Germinal center (tissue), 1 donor: Measurements from ENCODE around the gene CDS1.
"Not testable (repeated sequence)": the region's sequence is repeated elsewhere in the genome, so short reads cannot be mapped to it uniquely, and the experiment has no call there.

Source experiments
- DNase-seq: peaks from one replicate; pipeline ENCODE4 v3.0.0; 2012; ENCODE audit warnings: mixed read lengths, low spot score

The CDS1 gene

GRCh38 chr4:84611531-84611930 is 28.6 kb downstream of the CDS1 start:
- DNase-seq: no peak

GRCh38 chr4:84614891-84615290 is 32.0 kb downstream of the CDS1 start:
- DNase-seq: no peak

GRCh38 chr4:84615355-84615754 is 32.4 kb downstream of the CDS1 start:
- no peak for DNase-seq

DNA sequence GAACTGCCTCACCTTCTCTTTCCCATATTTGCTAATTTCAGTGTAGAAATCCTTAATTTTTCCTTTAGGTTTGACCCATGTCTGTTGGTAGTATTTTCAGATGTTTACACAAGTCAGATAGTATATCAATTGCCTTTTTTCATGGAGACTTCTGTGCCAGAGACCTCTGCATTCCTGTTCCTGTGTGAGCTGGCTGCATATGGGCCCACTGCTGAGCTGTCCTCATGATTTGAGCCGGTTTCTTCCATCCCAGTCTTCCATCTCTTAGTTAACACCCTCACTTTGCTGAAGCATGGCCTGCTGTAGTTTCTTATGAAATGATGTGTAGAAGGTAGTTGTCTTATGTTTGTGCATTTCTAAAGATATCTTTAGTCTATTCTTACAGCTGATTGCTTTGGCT is 40.0 kb downstream of the CDS1 start:
- no peak for DNase-seq

DNA sequence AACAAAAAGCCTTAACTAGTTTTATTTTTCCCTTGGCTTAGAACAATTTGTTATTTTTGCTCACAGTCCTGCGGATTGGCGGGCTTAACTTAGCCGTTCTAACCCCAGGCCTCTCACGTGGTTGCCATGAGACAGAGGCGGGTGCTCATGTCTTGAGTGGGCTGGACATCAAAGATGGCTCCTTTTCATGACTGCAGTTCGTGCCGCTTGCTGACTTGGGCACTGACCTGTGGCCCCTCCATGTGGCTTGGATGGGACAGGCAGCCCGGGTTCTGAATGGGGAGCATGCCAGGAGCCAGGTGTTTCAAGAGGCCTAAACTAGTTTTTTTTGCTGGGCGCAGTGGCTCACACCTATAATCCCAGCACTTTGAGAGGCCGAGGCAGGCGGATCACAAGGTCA is 40.7 kb downstream of the CDS1 start:
- no peak for DNase-seq

DNA sequence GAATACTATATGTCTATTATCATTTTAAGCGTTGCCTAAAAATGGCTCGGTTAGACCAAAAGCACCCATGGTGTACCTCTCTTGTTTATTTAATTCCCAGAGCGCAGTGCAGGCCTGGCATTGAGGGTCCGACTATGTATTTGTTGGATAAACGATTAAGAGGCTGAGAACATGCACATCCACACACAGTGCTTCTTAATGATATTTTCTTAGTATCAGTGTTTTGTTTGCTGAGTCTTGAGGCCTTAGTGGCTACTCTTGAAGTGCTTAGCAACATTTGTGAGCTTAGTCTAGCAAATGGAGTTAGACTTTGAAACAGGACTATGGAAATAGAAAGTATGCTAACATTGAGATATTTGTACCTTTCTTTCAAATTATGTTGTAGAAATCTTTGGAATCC is 43.7 kb downstream of the CDS1 start:
- no peak for DNase-seq

GRCh38 chr4:84631573-84631972 is 48.6 kb downstream of the CDS1 start:
- no peak for DNase-seq

GRCh38 chr4:84632092-84632491 is 49.2 kb downstream of the CDS1 start:
- DNase-seq: no peak

DNA sequence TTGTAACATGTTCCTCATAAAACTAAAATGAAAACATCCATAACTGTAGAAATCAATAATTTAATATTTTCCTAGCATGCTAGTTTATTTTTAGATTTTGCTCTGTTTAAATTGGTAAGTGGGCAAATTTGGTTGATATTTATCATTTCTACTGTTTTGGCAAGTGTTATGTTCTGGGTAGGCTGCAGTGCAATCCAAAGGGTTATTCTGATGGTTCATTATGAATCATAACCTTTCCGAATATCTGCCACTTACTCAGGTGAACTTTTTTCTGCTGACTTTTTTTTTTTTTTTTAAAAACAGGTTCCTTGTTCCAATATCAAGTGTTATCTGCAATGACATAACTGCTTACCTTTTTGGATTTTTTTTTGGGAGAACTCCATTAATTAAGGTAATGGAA is 52.0 kb downstream of the CDS1 start:
- no peak for DNase-seq

GRCh38 chr4:84638092-84638491 is 55.2 kb downstream of the CDS1 start:
- no peak for DNase-seq

- no peak for DNase-seq
These were observed 56.2 kb downstream of the CDS1 start for GRCh38 chr4:84639145-84639544.

DNA sequence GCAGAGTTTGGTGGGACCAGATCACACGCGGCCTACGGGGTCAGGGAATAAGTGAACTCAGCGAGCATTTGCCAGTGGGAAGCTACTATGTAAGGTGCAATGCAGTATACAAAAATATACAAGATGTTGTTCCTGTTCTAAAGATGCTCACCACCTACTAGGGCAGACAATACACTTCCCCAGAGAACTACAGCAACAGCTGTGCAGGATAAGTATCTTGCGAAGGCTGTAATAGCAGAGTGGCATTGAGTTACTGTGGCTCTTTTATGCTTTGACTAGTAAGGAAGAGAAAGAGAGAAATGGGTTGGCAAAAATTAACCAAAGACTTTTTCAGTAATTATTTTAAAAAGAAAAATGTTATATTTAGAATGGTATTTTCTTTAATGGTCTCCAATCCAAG is 61.2 kb downstream of the CDS1 start:
- no peak for DNase-seq

- DNase-seq: no peak
These were observed 64.5 kb downstream of the CDS1 start for GRCh38 chr4:84647312-84647884.

- DNase-seq: no peak
These were observed 65.3 kb downstream of the CDS1 start for GRCh38 chr4:84648178-84648577.

DNA sequence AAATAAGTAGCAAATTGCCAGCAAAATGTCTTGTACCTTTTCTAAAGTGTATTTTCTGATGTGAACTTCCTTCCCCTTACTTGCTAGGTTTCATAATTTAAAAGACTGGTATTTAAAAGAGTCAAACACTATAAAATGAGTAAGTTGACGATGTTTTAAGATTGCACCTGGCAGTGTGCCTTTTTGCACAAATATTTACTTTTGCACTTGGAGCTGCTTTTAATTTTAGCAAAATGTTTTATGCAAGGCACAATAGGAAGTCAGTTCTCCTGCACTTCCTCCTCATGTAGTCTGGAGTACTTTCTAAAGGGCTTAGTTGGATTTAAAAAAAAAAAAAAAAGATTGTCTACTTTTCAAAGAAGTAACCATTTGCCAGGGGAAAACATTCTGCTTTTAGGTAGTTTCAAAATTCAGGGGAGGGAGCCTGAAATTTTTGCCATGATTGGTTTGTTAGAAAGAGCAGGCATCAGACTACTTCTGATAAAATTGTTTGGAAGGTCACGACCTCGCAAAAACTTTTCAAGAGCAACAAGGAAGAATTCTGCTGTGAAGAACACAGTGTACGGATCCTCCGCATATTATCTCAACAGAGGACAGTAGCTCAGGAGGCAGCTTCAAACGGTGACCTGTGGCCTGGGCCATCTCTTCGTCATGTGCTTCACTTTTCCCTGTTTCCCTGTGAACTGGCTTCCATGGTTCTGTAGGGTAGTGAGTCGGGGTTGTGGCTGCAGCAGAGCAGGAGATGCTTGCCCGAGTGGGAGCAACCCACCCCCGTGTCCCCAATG is 66.1 kb downstream of the CDS1 start:
- no peak for DNase-seq

GRCh38 chr4:84651499-84651898 is 68.6 kb downstream of the CDS1 start:
- no peak for DNase-seq

DNA sequence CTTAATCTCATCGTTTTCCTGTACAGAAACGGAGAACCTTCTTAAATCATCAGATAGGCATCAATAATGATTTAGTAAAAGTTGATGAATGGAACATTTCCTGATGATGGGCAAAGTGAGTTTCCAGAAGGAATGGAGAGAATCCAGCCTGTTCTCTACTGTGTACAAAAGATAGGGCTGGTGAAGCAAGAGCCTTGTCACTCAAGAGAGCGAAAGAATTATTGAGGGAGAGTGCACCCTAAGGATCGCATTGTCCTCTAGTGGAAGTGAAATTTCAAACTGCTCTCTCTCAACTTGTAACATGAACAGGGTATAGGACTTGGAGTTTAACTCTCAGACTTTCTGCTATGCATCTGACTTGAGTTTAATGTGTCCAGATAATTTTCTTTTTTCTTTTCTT is 69.6 kb downstream of the CDS1 start:
- DNase-seq: no peak

DNA sequence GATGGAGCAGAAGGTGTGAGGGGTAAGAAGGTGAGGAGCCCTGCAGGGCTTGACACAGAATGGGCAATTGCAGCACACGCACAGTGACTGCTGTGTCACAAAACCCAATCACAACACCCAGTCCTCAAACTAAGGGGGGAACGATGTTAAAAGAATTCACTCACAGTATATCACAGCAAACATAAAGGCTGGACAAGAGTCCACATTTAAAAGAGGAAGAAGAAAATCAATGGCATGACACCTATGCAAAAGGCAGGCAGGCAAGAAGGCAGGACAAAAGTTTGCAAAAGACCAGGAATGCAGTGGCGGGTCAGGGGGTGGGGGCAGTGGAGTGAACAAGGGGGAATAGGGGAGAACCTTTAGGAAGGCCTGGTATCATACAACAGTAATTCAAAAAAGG is 77.7 kb downstream of the CDS1 start:
- DNase-seq: no peak

- no peak for DNase-seq
These were observed 78.4 kb downstream of the CDS1 start for GRCh38 chr4:84661191-84661939.

- not testable (repeated sequence) for DNase-seq
These were observed 81.8 kb downstream of the CDS1 start for GRCh38 chr4:84664767-84665166.

GRCh38 chr4:84666439-84666838 is 83.5 kb downstream of the CDS1 start:
- no peak for DNase-seq

- no peak for DNase-seq
These were observed 86.3 kb downstream of the CDS1 start for GRCh38 chr4:84669201-84669600.

DNA sequence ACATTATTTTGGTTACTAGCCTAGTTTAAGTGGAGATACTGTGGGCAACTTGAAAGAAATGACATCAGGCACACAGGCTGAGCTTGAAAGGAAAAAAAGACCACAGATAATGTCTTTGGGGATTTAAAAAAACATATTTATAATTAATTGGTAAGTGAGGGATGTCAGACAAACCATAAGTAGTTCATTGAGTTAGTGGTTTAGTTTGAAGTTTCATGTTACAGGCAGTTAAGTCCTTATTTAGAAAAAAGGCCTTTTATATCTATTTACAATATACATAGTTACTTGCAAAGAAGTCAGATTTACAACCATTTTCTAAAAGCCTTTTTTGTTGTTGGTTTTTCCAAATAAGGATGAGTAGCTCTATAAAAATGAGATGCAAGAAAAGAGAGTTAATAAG is 89.2 kb downstream of the CDS1 start:
- DNase-seq: no peak
